Measurements from ENCODE around the gene RPS6KA4. TPM values are rescaled to one million over a fixed set of nuclear protein-coding genes. Genes with fewer than 3 reads are reported as not detected.

RPS6KA4 gene
- total and polyA plus RNA-seq, 10 donors, result 18.8 to 47.5 (median 37.7) TPM

DNA sequence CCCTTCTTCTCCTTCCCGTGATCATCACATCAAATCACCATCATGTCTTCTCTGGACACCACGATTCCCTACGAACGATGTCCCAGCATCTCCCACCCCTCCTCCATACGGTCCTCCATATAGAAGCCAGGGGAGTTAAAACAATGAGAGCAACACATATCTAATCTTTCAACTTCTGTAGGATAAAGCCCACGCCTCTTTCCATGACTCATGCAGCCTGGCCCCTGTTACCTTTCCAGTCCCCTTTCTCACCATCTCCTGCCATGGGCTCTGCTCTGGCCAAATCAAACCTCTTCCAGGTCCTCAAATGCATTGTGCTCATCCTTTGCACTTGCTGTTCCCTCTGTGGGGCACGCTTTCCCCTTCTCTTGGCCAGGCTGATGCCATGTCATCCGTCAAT, 23.6 kb downstream of the RPS6KA4 start:
- Histone ChIP-seq H3K4me1 (peaks cover 0 to 27% (median 16%) of the 10 kb centered on the region in 6 donors), H3K4me3 (no peak overlapping the region), H3K27me3 (replicated peaks in 1 of 7) (no peaks in the 10 kb centered on the region), H3K9me3 (no peaks in the 10 kb centered on the region), H3K27ac (no peak overlapping the region), H3K36me3 (no peaks in the 10 kb centered on the region)
- intact Hi-C loops (cut with DNase I; ENCODE audit: low total_unique reads), result no loop called here
- 81 to 92% (median 89%) methylated on average over 8 of the region's 8 CpGs for WGBS, 5 donors
- TF ChIP-seq POLR2AphosphoS5 (IDR thresholded peaks at IDR 0.05) (no peak), POLR2A (IDR thresholded peaks at IDR 0.05) (no peak)
- TF ChIP-seq, protein P1, sequence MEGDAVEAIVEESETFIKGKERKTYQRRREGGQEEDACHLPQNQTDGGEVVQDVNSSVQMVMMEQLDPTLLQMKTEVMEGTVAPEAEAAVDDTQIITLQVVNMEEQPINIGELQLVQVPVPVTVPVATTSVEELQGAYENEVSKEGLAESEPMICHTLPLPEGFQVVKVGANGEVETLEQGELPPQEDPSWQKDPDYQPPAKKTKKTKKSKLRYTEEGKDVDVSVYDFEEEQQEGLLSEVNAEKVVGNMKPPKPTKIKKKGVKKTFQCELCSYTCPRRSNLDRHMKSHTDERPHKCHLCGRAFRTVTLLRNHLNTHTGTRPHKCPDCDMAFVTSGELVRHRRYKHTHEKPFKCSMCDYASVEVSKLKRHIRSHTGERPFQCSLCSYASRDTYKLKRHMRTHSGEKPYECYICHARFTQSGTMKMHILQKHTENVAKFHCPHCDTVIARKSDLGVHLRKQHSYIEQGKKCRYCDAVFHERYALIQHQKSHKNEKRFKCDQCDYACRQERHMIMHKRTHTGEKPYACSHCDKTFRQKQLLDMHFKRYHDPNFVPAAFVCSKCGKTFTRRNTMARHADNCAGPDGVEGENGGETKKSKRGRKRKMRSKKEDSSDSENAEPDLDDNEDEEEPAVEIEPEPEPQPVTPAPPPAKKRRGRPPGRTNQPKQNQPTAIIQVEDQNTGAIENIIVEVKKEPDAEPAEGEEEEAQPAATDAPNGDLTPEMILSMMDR (IDR thresholded peaks at IDR 0.05 in 8 of 11, conservative IDR thresholded peaks at IDR 0.05 in 3 of 11), result no peak
- no peak for DNase-seq

- H3K36me3 ChIP-seq, result no peaks in the 10 kb centered on the region
- H3K9me3 ChIP-seq, result no peaks in the 10 kb centered on the region
- no peaks in the 10 kb centered on the region for H3K27me3 ChIP-seq (replicated peaks in 1 of 7)
- H3K27ac ChIP-seq, result no peak overlapping the region
- H3K4me1 ChIP-seq, result peaks cover 0 to 19% (median 13%) of the 10 kb centered on the region in 6 donors
- no peak for DNase-seq
- intact Hi-C loops (cut with DNase I; ENCODE audit: low total_unique reads), result no loop called here
- TF ChIP-seq, protein P1 (IDR thresholded peaks at IDR 0.05 in 8 of 11, conservative IDR thresholded peaks at IDR 0.05 in 3 of 11), result no peak
- TF ChIP-seq POLR2AphosphoS5 (IDR thresholded peaks at IDR 0.05) (no peak), POLR2A (IDR thresholded peaks at IDR 0.05) (no peak)
- H3K4me3 ChIP-seq, result no peak overlapping the region
- 44 to 86% (median 47%) methylated on average over 1 to 2 of the region's 2 CpGs for WGBS, 5 donors
Observed at GRCh38 chr11:64383580-64383979, 24.6 kb downstream of the RPS6KA4 start.

DNA sequence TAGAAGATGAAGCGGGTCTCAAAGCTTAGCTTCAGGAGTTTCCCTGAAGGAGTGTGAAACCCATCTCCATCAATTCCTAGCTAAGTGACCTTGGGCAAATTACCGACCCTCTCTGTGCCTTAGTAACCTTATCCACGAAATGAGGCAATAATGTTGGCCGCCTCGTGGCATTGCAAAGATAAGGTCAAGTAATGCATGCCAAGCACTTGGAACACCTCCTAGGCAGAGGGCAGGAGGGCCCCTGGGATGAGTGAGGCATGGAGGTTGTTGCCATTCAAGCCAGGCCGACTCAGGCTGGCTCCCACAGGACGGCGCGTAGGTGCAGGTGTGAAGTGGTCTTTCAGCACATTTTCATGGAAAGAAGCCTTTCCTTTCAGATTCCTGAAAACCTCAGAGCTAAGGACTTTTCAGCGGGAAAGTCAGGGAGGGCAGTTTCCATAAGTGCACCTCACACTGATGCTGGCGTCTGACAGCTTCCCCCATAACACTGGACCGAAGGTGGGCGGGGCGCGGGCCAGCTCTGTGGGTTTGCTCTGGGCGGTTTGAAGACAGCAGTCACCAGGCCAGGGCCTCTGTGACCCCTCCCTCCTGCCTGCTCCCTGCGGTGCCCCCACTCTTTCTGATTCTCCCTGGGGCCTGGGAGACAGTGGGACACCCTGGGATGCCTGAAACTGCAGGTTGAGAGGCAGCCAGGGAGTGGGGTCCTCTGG, 25.2 kb downstream of the RPS6KA4 start:
- Histone ChIP-seq H3K27ac (no peak overlapping the region), H3K4me1 (peaks cover 0 to 17% (median 11%) of the 10 kb centered on the region in 6 donors), H3K36me3 (no peaks in the 10 kb centered on the region), H3K27me3 (replicated peaks in 1 of 7) (no peaks in the 10 kb centered on the region), H3K9me3 (no peaks in the 10 kb centered on the region), H3K4me3 (no peak overlapping the region)
- TF ChIP-seq POLR2A (IDR thresholded peaks at IDR 0.05) (no peak), POLR2AphosphoS5 (IDR thresholded peaks at IDR 0.05) (no peak)
- TF ChIP-seq, protein P1 (IDR thresholded peaks at IDR 0.05 in 8 of 11, conservative IDR thresholded peaks at IDR 0.05 in 3 of 11), result no peak
- WGBS, 5 donors, result 70 to 80% (median 75%) methylated on average over 11 to 17 of the region's 17 CpGs
- no peak for DNase-seq
- intact Hi-C loops (cut with DNase I; ENCODE audit: low total_unique reads), result no loop called here
